ENCODE data around the gene ARSB.

Gene ARSB

GRCh38 chr5:78744951-78745534, 240.1 kb downstream of the ARSB start:
- no peak overlapping the region for H3K4me3 ChIP-seq (ENCODE audit: low read depth, low read length)
- in situ Hi-C loops (cut with HindIII; ENCODE audit: low pct_ligation_motif_present, low sequenced_read_pairs): no loop called here
- TF ChIP-seq, protein P1, sequence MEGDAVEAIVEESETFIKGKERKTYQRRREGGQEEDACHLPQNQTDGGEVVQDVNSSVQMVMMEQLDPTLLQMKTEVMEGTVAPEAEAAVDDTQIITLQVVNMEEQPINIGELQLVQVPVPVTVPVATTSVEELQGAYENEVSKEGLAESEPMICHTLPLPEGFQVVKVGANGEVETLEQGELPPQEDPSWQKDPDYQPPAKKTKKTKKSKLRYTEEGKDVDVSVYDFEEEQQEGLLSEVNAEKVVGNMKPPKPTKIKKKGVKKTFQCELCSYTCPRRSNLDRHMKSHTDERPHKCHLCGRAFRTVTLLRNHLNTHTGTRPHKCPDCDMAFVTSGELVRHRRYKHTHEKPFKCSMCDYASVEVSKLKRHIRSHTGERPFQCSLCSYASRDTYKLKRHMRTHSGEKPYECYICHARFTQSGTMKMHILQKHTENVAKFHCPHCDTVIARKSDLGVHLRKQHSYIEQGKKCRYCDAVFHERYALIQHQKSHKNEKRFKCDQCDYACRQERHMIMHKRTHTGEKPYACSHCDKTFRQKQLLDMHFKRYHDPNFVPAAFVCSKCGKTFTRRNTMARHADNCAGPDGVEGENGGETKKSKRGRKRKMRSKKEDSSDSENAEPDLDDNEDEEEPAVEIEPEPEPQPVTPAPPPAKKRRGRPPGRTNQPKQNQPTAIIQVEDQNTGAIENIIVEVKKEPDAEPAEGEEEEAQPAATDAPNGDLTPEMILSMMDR (IDR thresholded peaks at IDR 0.05; ENCODE audit: low read depth, low read length, missing control alignments): no peak
- H3K27me3 ChIP-seq (replicated peaks): no peaks in the 10 kb centered on the region
- DNase-seq: no peak
- no peaks in the 10 kb centered on the region for H3K36me3 ChIP-seq (replicated peaks)
- H3K27ac ChIP-seq: no peak overlapping the region

- H3K4me3 ChIP-seq (ENCODE audit: low read depth, low read length): no peak overlapping the region
- TF ChIP-seq, protein P1 (IDR thresholded peaks at IDR 0.05; ENCODE audit: low read depth, low read length, missing control alignments): no peak
- no peak overlapping the region for H3K27ac ChIP-seq
- H3K27me3 ChIP-seq (replicated peaks): no peaks in the 10 kb centered on the region
- no peaks in the 10 kb centered on the region for H3K36me3 ChIP-seq (replicated peaks)
- in situ Hi-C loops (cut with HindIII; ENCODE audit: low pct_ligation_motif_present, low sequenced_read_pairs): no loop called here
- DNase-seq: no peak
Observed at GRCh38 chr5:78741019-78741418, 244.1 kb downstream of the ARSB start.

- TF ChIP-seq, protein P1 (IDR thresholded peaks at IDR 0.05; ENCODE audit: low read depth, low read length, missing control alignments): no peak
- Histone ChIP-seq H3K4me3 (ENCODE audit: low read depth, low read length) (no peak overlapping the region), H3K27ac (no peak overlapping the region), H3K27me3 (replicated peaks) (no peaks in the 10 kb centered on the region), H3K36me3 (replicated peaks) (no peaks in the 10 kb centered on the region)
- no peak for DNase-seq
- in situ Hi-C loops (cut with HindIII; ENCODE audit: low pct_ligation_motif_present, low sequenced_read_pairs): no loop called here
Observed at GRCh38 chr5:78738693-78739300, 246.3 kb downstream of the ARSB start.

- Histone ChIP-seq H3K4me3 (ENCODE audit: low read depth, low read length) (no peak overlapping the region), H3K36me3 (replicated peaks) (no peaks in the 10 kb centered on the region), H3K27ac (no peak overlapping the region), H3K27me3 (replicated peaks) (no peaks in the 10 kb centered on the region)
- no peak for DNase-seq
- in situ Hi-C loops (cut with HindIII; ENCODE audit: low pct_ligation_motif_present, low sequenced_read_pairs): no loop called here
- TF ChIP-seq, protein P1 (IDR thresholded peaks at IDR 0.05; ENCODE audit: low read depth, low read length, missing control alignments): no peak
Observed at GRCh38 chr5:78738104-78738503, 247.0 kb downstream of the ARSB start.

DNA sequence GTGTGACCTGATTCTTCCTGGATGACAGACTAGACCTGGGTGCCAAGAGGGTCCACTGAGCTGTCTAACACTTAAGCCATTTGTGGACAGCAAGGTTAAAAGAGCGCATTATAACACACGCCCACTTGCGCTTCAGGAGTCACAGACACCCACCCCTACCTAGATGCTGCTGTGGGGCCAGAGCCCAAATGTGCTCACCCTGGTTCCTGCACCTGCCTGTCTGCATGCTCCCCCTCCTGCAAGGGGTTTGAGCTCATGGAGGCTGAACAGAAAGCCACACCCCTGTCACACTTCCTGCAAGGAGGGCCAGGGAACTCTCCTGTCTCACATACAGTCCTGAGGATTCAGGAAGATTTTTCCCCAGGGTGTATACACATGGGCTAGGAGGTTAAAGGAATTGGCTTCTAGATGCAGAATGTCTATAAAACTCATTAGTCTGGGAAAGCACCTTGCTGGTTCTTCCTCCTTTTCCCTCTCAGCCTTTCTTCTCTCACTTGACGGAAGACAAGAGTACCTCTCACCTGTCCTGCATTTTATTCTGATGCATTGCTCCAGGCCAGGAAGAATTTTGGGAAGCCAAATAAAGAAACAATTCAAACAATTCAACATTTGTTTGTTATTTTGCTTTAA, 249.2 kb downstream of the ARSB start:
- H3K27ac ChIP-seq: no peak overlapping the region

More for the DNA sequence above, 249.2 kb downstream of the ARSB start:
- no peak for DNase-seq
- no peaks in the 10 kb centered on the region for H3K36me3 ChIP-seq (replicated peaks)
- no peak overlapping the region for H3K4me3 ChIP-seq (ENCODE audit: low read depth, low read length)
- TF ChIP-seq, protein P1 (IDR thresholded peaks at IDR 0.05; ENCODE audit: low read depth, low read length, missing control alignments): no peak
- H3K27me3 ChIP-seq (replicated peaks): no peaks in the 10 kb centered on the region
- in situ Hi-C loops (cut with HindIII; ENCODE audit: low pct_ligation_motif_present, low sequenced_read_pairs): no loop called here

All from brain microvascular endothelial cell (primary cell).